ENCODE results near the gene KLHL3.

The KLHL3 gene

GRCh38 chr5:137621861-137622823, 113.7 kb downstream of the KLHL3 start:
- Histone ChIP-seq H3K9ac (ENCODE audit: low read depth, low read length, poor library complexity) (no peak overlapping the region), H3K27ac (replicated peaks; ENCODE audit: low read length) (no peak overlapping the region), H3K36me3 (replicated peaks in 1 of 2; ENCODE audit: control insufficient read depth in 2 of 2, insufficient read depth in 2 of 2, low read length in 2 of 2) (peaks cover 0 to 4% of the 10 kb centered on the region in 2 donors), H2BK15ac (ENCODE audit: low read length) (no peak overlapping the region), H3K9me3 (replicated peaks in 1 of 2; ENCODE audit: control insufficient read depth in 2 of 2, insufficient read depth in 1 of 2, low read depth in 1 of 2, low read length in 2 of 2) (no peaks in the 10 kb centered on the region), H3K4me3 (ENCODE audit: low read length in 2 of 2) (no peak overlapping the region), H3K4me2 (ENCODE audit: insufficient read depth, low read length, poor library complexity, severe bottlenecking) (no peak overlapping the region), H2AFZ (ENCODE audit: low read length) (no peak overlapping the region), H2BK12ac (ENCODE audit: low read length) (no peak overlapping the region), H3K4me1 (ENCODE audit: control insufficient read depth in 2 of 2, insufficient read depth in 1 of 2, low read depth in 1 of 2, low read length in 2 of 2) (no peaks in the 10 kb centered on the region), H2AK5ac (ENCODE audit: low read depth, low read length) (no peak overlapping the region), H4K8ac (ENCODE audit: low read depth, low read length) (no peak overlapping the region), H2BK120ac (ENCODE audit: low read depth, low read length) (no peak overlapping the region), H3K14ac (ENCODE audit: low read length) (no peak overlapping the region), H3K4ac (ENCODE audit: low read length) (no peak overlapping the region), H3K27me3 (ENCODE audit: control insufficient read depth in 3 of 3, insufficient read depth in 3 of 3, low read depth in 1 of 3, low read length in 3 of 3) (no peaks in the 10 kb centered on the region), H3K23ac (ENCODE audit: low read depth, low read length, poor library complexity) (peak overlapping the region; percentile 47), H2BK5ac (ENCODE audit: low read length) (no peak overlapping the region), H4K91ac (ENCODE audit: low read depth, low read length, poor library complexity) (no peak overlapping the region), H3K18ac (ENCODE audit: low read length) (no peak overlapping the region), H3K79me1 (ENCODE audit: low read depth, low read length) (no peaks in the 10 kb centered on the region)
- DNase-seq (ENCODE audit: low spot score): no peak
- no CpG with 5 or more reads among the region's 10 CpGs for WGBS, 2 donors (ENCODE audit: extremely low coverage in 2 of 2, insufficient read length in 2 of 2, insufficient replicate concordance in 1 of 2)

- Histone ChIP-seq H3K9me3 (replicated peaks in 1 of 2; ENCODE audit: control insufficient read depth in 2 of 2, insufficient read depth in 1 of 2, low read depth in 1 of 2, low read length in 2 of 2) (no peaks in the 10 kb centered on the region), H2BK15ac (ENCODE audit: low read length) (no peak overlapping the region), H2AK5ac (ENCODE audit: low read depth, low read length) (no peak overlapping the region), H3K36me3 (replicated peaks in 1 of 2; ENCODE audit: control insufficient read depth in 2 of 2, insufficient read depth in 2 of 2, low read length in 2 of 2) (peaks cover 0 to 4% of the 10 kb centered on the region in 2 donors), H4K91ac (ENCODE audit: low read depth, low read length, poor library complexity) (no peak overlapping the region), H3K23ac (ENCODE audit: low read depth, low read length, poor library complexity) (no peak overlapping the region), H3K4ac (ENCODE audit: low read length) (no peak overlapping the region), H3K27me3 (ENCODE audit: control insufficient read depth in 3 of 3, insufficient read depth in 3 of 3, low read depth in 1 of 3, low read length in 3 of 3) (no peaks in the 10 kb centered on the region), H3K27ac (replicated peaks; ENCODE audit: low read length) (no peak overlapping the region), H3K79me1 (ENCODE audit: low read depth, low read length) (no peaks in the 10 kb centered on the region), H3K4me3 (ENCODE audit: low read length in 2 of 2) (no peak overlapping the region), H3K4me2 (ENCODE audit: insufficient read depth, low read length, poor library complexity, severe bottlenecking) (no peak overlapping the region), H3K18ac (ENCODE audit: low read length) (no peak overlapping the region), H4K8ac (ENCODE audit: low read depth, low read length) (no peak overlapping the region), H2BK120ac (ENCODE audit: low read depth, low read length) (no peak overlapping the region), H2AFZ (ENCODE audit: low read length) (no peak overlapping the region), H3K9ac (ENCODE audit: low read depth, low read length, poor library complexity) (no peak overlapping the region), H2BK5ac (ENCODE audit: low read length) (no peak overlapping the region), H3K14ac (ENCODE audit: low read length) (no peak overlapping the region), H2BK12ac (ENCODE audit: low read length) (no peak overlapping the region), H3K4me1 (ENCODE audit: control insufficient read depth in 2 of 2, insufficient read depth in 1 of 2, low read depth in 1 of 2, low read length in 2 of 2) (no peaks in the 10 kb centered on the region)
- no CpG with 5 or more reads among the region's 3 CpGs for WGBS, 2 donors (ENCODE audit: extremely low coverage in 2 of 2, insufficient read length in 2 of 2, insufficient replicate concordance in 1 of 2)
- no peak for DNase-seq (ENCODE audit: low spot score)
Measured at GRCh38 chr5:137621306-137621705, 114.6 kb downstream of the KLHL3 start.

GRCh38 chr5:137619191-137619870, 116.6 kb downstream of the KLHL3 start:
- Histone ChIP-seq H3K18ac (ENCODE audit: low read length) (no peak overlapping the region), H3K14ac (ENCODE audit: low read length) (no peak overlapping the region), H2BK5ac (ENCODE audit: low read length) (no peak overlapping the region), H2BK120ac (ENCODE audit: low read depth, low read length) (no peak overlapping the region), H3K9me3 (replicated peaks in 1 of 2; ENCODE audit: control insufficient read depth in 2 of 2, insufficient read depth in 1 of 2, low read depth in 1 of 2, low read length in 2 of 2) (no peaks in the 10 kb centered on the region), H2AFZ (ENCODE audit: low read length) (no peak overlapping the region), H3K4me3 (ENCODE audit: low read length in 2 of 2) (no peak overlapping the region), H3K4ac (ENCODE audit: low read length) (no peak overlapping the region), H3K4me1 (ENCODE audit: control insufficient read depth in 2 of 2, insufficient read depth in 1 of 2, low read depth in 1 of 2, low read length in 2 of 2) (peaks cover 0 to 2% of the 10 kb centered on the region in 2 donors), H4K8ac (ENCODE audit: low read depth, low read length) (no peak overlapping the region), H3K9ac (ENCODE audit: low read depth, low read length, poor library complexity) (no peak overlapping the region), H3K27me3 (ENCODE audit: control insufficient read depth in 3 of 3, insufficient read depth in 3 of 3, low read depth in 1 of 3, low read length in 3 of 3) (no peaks in the 10 kb centered on the region), H2BK12ac (ENCODE audit: low read length) (no peak overlapping the region), H3K27ac (replicated peaks; ENCODE audit: low read length) (no peak overlapping the region), H2AK5ac (ENCODE audit: low read depth, low read length) (no peak overlapping the region), H3K4me2 (ENCODE audit: insufficient read depth, low read length, poor library complexity, severe bottlenecking) (no peak overlapping the region), H2BK15ac (ENCODE audit: low read length) (no peak overlapping the region), H3K36me3 (replicated peaks in 1 of 2; ENCODE audit: control insufficient read depth in 2 of 2, insufficient read depth in 2 of 2, low read length in 2 of 2) (peaks cover 0 to 2% of the 10 kb centered on the region in 2 donors), H4K91ac (ENCODE audit: low read depth, low read length, poor library complexity) (no peak overlapping the region), H3K79me1 (ENCODE audit: low read depth, low read length) (no peaks in the 10 kb centered on the region), H3K23ac (ENCODE audit: low read depth, low read length, poor library complexity) (no peak overlapping the region)
- no CpG with 5 or more reads among the region's 12 CpGs for WGBS, 2 donors (ENCODE audit: extremely low coverage in 2 of 2, insufficient read length in 2 of 2, insufficient replicate concordance in 1 of 2)
- DNase-seq (ENCODE audit: low spot score): no peak

- Histone ChIP-seq H3K79me1 (ENCODE audit: low read depth, low read length) (no peaks in the 10 kb centered on the region), H3K4me2 (ENCODE audit: insufficient read depth, low read length, poor library complexity, severe bottlenecking) (no peak overlapping the region), H3K27me3 (ENCODE audit: control insufficient read depth in 3 of 3, insufficient read depth in 3 of 3, low read depth in 1 of 3, low read length in 3 of 3) (no peaks in the 10 kb centered on the region), H3K9me3 (replicated peaks in 1 of 2; ENCODE audit: control insufficient read depth in 2 of 2, insufficient read depth in 1 of 2, low read depth in 1 of 2, low read length in 2 of 2) (no peaks in the 10 kb centered on the region), H2AFZ (ENCODE audit: low read length) (no peak overlapping the region), H3K4me3 (ENCODE audit: low read length in 2 of 2) (no peak overlapping the region), H3K9ac (ENCODE audit: low read depth, low read length, poor library complexity) (no peak overlapping the region), H2BK15ac (ENCODE audit: low read length) (no peak overlapping the region), H2BK12ac (ENCODE audit: low read length) (no peak overlapping the region), H3K4ac (ENCODE audit: low read length) (no peak overlapping the region), H3K18ac (ENCODE audit: low read length) (no peak overlapping the region), H3K14ac (ENCODE audit: low read length) (no peak overlapping the region), H3K4me1 (ENCODE audit: control insufficient read depth in 2 of 2, insufficient read depth in 1 of 2, low read depth in 1 of 2, low read length in 2 of 2) (peaks cover 0 to 2% of the 10 kb centered on the region in 2 donors), H3K27ac (replicated peaks; ENCODE audit: low read length) (no peak overlapping the region), H3K36me3 (replicated peaks in 1 of 2; ENCODE audit: control insufficient read depth in 2 of 2, insufficient read depth in 2 of 2, low read length in 2 of 2) (peaks cover 0 to 2% of the 10 kb centered on the region in 2 donors), H2BK120ac (ENCODE audit: low read depth, low read length) (no peak overlapping the region), H2BK5ac (ENCODE audit: low read length) (no peak overlapping the region), H2AK5ac (ENCODE audit: low read depth, low read length) (no peak overlapping the region), H3K23ac (ENCODE audit: low read depth, low read length, poor library complexity) (no peak overlapping the region), H4K91ac (ENCODE audit: low read depth, low read length, poor library complexity) (no peak overlapping the region), H4K8ac (ENCODE audit: low read depth, low read length) (no peak overlapping the region)
- DNase-seq (ENCODE audit: low spot score): no peak
- no CpG with 5 or more reads among the region's 7 CpGs for WGBS, 2 donors (ENCODE audit: extremely low coverage in 2 of 2, insufficient read length in 2 of 2, insufficient replicate concordance in 1 of 2)
Measured at GRCh38 chr5:137618476-137618875, 117.4 kb downstream of the KLHL3 start.

Measured in neuronal stem cell (in vitro differentiated cells).